K562 (cell line): ENCODE results near the gene DGCR8. TPM values are rescaled to one million over a fixed set of nuclear protein-coding genes. Genes with fewer than 3 reads are reported as not detected.

Experiments used
- ATAC-seq: fragments of 200-7000 bp; cut with Tn5 transposase; 3 replicates; pipeline ENCODE4 v1.9.1; 2020; ENCODE audit warnings: moderate library complexity
- BruUV-seq: library from RNA; stranded (reverse); fragments of 400-500 nt; replicated peaks from 2 replicates; lab custom pipeline; 2021; lab: Mats Ljungman, UMichigan
- CTCF ChIA-PET: fragments of 300-600 bp; formaldehyde crosslinking; extraction: SDS; loops from one replicate; lab custom pipeline; 2021; ENCODE audit warnings: low intra/inter-chr PET ratio; lab: Yijun Ruan, JAX
- POLR2A ChIA-PET: fragments of 300-600, 350-650 bp; sonication (Branson Sonifier 250); formaldehyde crosslinking; extraction: SDS; loops from one replicate; lab custom pipeline; 2021; ENCODE audit warnings: antibody characterized with exemption, inconsistent platforms; lab: Yijun Ruan, JAX
- DNase-seq, 4 experiments: peaks; one replicate each; pipeline versions ENCODE4 v3.0.0 to v3.0.0-alpha.2; 2011 to 2018; ENCODE audit warnings: low spot score in 3 of 4, mixed read lengths in 3 of 4; ENCODE audit errors: extremely low read depth in 1 of 4
- FAIRE-seq: peaks from 2 replicates; lab custom pipeline; 2011; peaks lifted over from hg19 to GRCh38; lab: Jason Lieb, UNC
- H2AFZ ChIP-seq: 2 replicates; pipeline ENCODE4 v1.6.0; 2011; ENCODE audit warnings: low read depth, low read length, control low read depth, inconsistent platforms
- H3K27ac ChIP-seq: fragments of 200-600 bp; 3 replicates; pipeline ENCODE4 v1.8.0; 2011; ENCODE audit warnings: low read depth, mild to moderate bottlenecking, control low read depth, inconsistent platforms, low read length, moderate library complexity, mixed read lengths; ENCODE audit errors: extremely low read depth
- H3K27me3 ChIP-seq, 2 experiments: fragments of 300-600 bp in 1 of 2; 2 replicates in 1 of 2; 3 replicates in 1 of 2; pipeline versions ENCODE4 v1.6.0 to v1.8.0; 2011; ENCODE audit warnings: inconsistent platforms in 2 of 2, low read length in 2 of 2, mild to moderate bottlenecking in 1 of 2, mixed read lengths in 1 of 2, moderate library complexity in 1 of 2; ENCODE audit not compliant: control insufficient read depth in 2 of 2, insufficient read depth in 2 of 2
- H3K36me3 ChIP-seq: fragments of 300-600 bp; 3 replicates; pipeline ENCODE4 v1.8.0; 2011; ENCODE audit warnings: mild to moderate bottlenecking, low read length, inconsistent platforms; ENCODE audit not compliant: control insufficient read depth, insufficient read depth
- H3K4me1 ChIP-seq, 2 experiments: fragments of 200-600 bp in 1 of 2; replicated peaks in 1 of 2; 2 replicates in 1 of 2; 3 replicates in 1 of 2; pipeline versions ENCODE4 v1.5.1 to v1.8.0; 2011; ENCODE audit warnings: inconsistent platforms in 2 of 2, low read length in 2 of 2, mild to moderate bottlenecking in 1 of 2, mixed read lengths in 1 of 2, moderate library complexity in 1 of 2; ENCODE audit not compliant: control insufficient read depth in 2 of 2, insufficient read depth in 2 of 2
- H3K4me2 ChIP-seq: 2 replicates; pipeline ENCODE4 v1.6.1; 2011; ENCODE audit warnings: low read length, control low read depth, inconsistent platforms, mixed read lengths; ENCODE audit not compliant: insufficient read depth
- H3K4me3 ChIP-seq: fragments of 200-600 bp; sonication (generic), shearing (Covaris generic); 2 replicates; pipeline ENCODE4 v1.5.1; 2016; ENCODE audit warnings: control low read depth, inconsistent platforms
- H3K79me2 ChIP-seq: fragments of 200-600 bp; 3 replicates; pipeline ENCODE4 v1.8.0; 2011; ENCODE audit warnings: low read length, inconsistent platforms; ENCODE audit not compliant: control insufficient read depth, insufficient read depth
- H3K9ac ChIP-seq, 2 experiments: 2 replicates each; pipeline versions ENCODE4 v1.6.0 to v1.6.1; 2011; ENCODE audit warnings: low read depth in 2 of 2, low read length in 2 of 2, control low read depth in 1 of 2, inconsistent platforms in 1 of 2, mild to moderate bottlenecking in 1 of 2, mixed read lengths in 1 of 2; ENCODE audit not compliant: insufficient read depth in 1 of 2
- H3K9me1 ChIP-seq: one replicate; pipeline ENCODE4 v1.6.0; 2011; ENCODE audit warnings: inconsistent platforms, mild to moderate bottlenecking, low read length, moderate library complexity; ENCODE audit not compliant: control insufficient read depth, insufficient read depth
- H3K9me3 ChIP-seq: replicated peaks from 2 replicates; pipeline ENCODE4 v1.5.1; 2011; ENCODE audit warnings: low read depth, low read length, inconsistent platforms; ENCODE audit not compliant: control insufficient read depth, insufficient read depth
- H4K20me1 ChIP-seq: replicated peaks from 2 replicates; pipeline ENCODE4 v1.6.1; 2011; ENCODE audit warnings: low read length, inconsistent platforms, mixed read lengths; ENCODE audit not compliant: control insufficient read depth, insufficient read depth
- CBFB ChIP-seq: sonication (generic); formaldehyde crosslinking; IDR thresholded peaks from 2 replicates; pipeline ENCODE4 v1.4.0; 2020; ENCODE audit warnings: mild to moderate bottlenecking, missing genetic modification reagents
- CHD2 ChIP-seq: IDR thresholded peaks from 2 replicates; pipeline ENCODE4 v1.6.1; 2011; ENCODE audit warnings: low read depth, low read length
- CREB1 ChIP-seq, 2 experiments: sonication (generic) in 1 of 2; formaldehyde crosslinking in 1 of 2; IDR thresholded peaks; 2 replicates each; pipeline versions ENCODE4 v1.6.1 to v1.8.0; 2012 to 2022; ENCODE audit warnings: inconsistent platforms in 1 of 2, mild to moderate bottlenecking in 1 of 2, missing genetic modification reagents in 1 of 2, moderate library complexity in 1 of 2
- DPF2 ChIP-seq: fragments of 450-650 bp; IDR thresholded peaks from 2 replicates; pipeline ENCODE4 v1.6.1; 2016
- FOXA3 ChIP-seq, 2 experiments: fragments of 450-650 bp in 1 of 2; sonication (generic) in 1 of 2; formaldehyde crosslinking; IDR thresholded peaks in 1 of 2; conservative IDR thresholded peaks in 1 of 2; 2 replicates each; pipeline versions ENCODE4 v1.4.0 to v1.8.0; 2020 to 2022; ENCODE audit warnings: mild to moderate bottlenecking in 2 of 2, missing genetic modification reagents in 1 of 2
- GATA2 ChIP-seq: sonication (generic); formaldehyde crosslinking; IDR thresholded peaks from 2 replicates; pipeline ENCODE4 v1.4.0; 2020; ENCODE audit warnings: mild to moderate bottlenecking, missing genetic modification reagents
- KAT2B ChIP-seq: IDR thresholded peaks from one replicate; pipeline ENCODE4 v1.6.1; 2012; ENCODE audit warnings: low read depth, mild to moderate bottlenecking, control low read depth, inconsistent platforms, low read length, moderate library complexity
- MYC ChIP-seq, 2 experiments: fragments of 250-450 bp in 1 of 2; sonication (Bioruptor Pico) in 1 of 2; IDR thresholded peaks; 2 replicates each; pipeline versions ENCODE4 v1.5.1 to v1.6.1; 2012 to 2021; ENCODE audit warnings: low read depth in 2 of 2, borderline replicate concordance in 1 of 2, improper control_type of control experiment in 1 of 2, low read length in 1 of 2, mild to moderate bottlenecking in 1 of 2, moderate library complexity in 1 of 2
- MYNN ChIP-seq, 2 experiments: sonication (generic); formaldehyde crosslinking in 1 of 2; IDR thresholded peaks; 2 replicates each; pipeline versions ENCODE4 v1.5.0 to v1.6.1; 2016 to 2020; ENCODE audit warnings: antibody characterized with exemption in 1 of 2, missing genetic modification reagents in 1 of 2
- PCBP1 ChIP-seq: fragments of 200-400 bp; formaldehyde crosslinking; IDR thresholded peaks from 2 replicates; pipeline ENCODE4 v1.6.1; 2018; ENCODE audit warnings: mild to moderate bottlenecking, low read depth, low read length; ENCODE audit not compliant: poor library complexity, severe bottlenecking
- PPARD ChIP-seq: fragments of 250-450 bp; sonication (Bioruptor Pico); IDR thresholded peaks from 2 replicates; pipeline ENCODE4 v1.8.0; 2022; ENCODE audit warnings: inconsistent platforms, mild to moderate bottlenecking, moderate library complexity
- RHOXF2B ChIP-seq: fragments of 250-450 bp; sonication (Bioruptor Pico); conservative IDR thresholded peaks from 2 replicates; pipeline ENCODE4 v1.5.1; 2021
- SUPT5H ChIP-seq: fragments of 450-650 bp; IDR thresholded peaks from 2 replicates; pipeline ENCODE4 v1.6.1; 2016
- ZNF408 ChIP-seq: fragments of 250-450 bp; sonication (Bioruptor Pico); IDR thresholded peaks from 2 replicates; pipeline ENCODE4 v1.4.0; 2020; ENCODE audit warnings: low read depth, mild to moderate bottlenecking, moderate library complexity
- ZNF76 ChIP-seq: fragments of 250-450 bp; sonication (Bioruptor Pico); IDR thresholded peaks from 2 replicates; pipeline ENCODE4 v1.4.0; 2020; ENCODE audit warnings: mild to moderate bottlenecking, moderate library complexity, borderline replicate concordance
- WGBS: fragments of 100-300 bp; shearing (Covaris generic); methylation state at CpG from one replicate; pipeline ENCODE4 v1.1.6; 2016; ENCODE audit warnings: low coverage, mixed read lengths; ENCODE audit not compliant: insufficient coverage; ENCODE audit errors: missing lambda C conversion rate; 5-methylcytosine and 5-hydroxymethylcytosine counted together
- in situ Hi-C: fragments of 300-500 bp; cut with MboI; formaldehyde crosslinking; loops from 4 replicates; pipeline ENCODE4 v1.15.0; 2018; ENCODE audit warnings: inconsistent platforms, mixed read lengths
- intact Hi-C: fragments of 100-400 bp; cut with micrococcal nuclease; formaldehyde crosslinking; loops from 2 replicates; pipeline ENCODE4 v1.14.2; 2022
- polyA plus RNA-seq, 8 experiments: library from polyadenylated mRNA; depleted of rRNA in 4 of 8; stranded (reverse) in 5 of 8; unstranded in 3 of 8; fragments of >200 nt; fragmentation: Nextera tagmentation in 2 of 8; fragmentation: Illumina TruSeq in 1 of 8; extraction: Ambion mirVana in 2 of 8; extraction: Trizol in 1 of 8; gene quantifications; 2 replicates each; pipeline versions ENCODE4 v1.2.1 to v1.2.3, GENCODE V29; 2011 to 2014; ENCODE audit warnings: inconsistent platforms in 1 of 8, missing spikeins in 1 of 8
- total RNA-seq, 7 experiments: library from RNA; depleted of rRNA in 6 of 7; stranded (reverse); fragments of >200 nt in 6 of 7; fragmentation: Illumina TruSeq in 2 of 7; extraction: Trizol in 2 of 7; gene quantifications; 2 replicates each; pipeline versions ENCODE4 v1.2.1 to v1.2.3, GENCODE V29; 2011 to 2021; ENCODE audit warnings: low replicate concordance in 1 of 7
- TF ChIP-seq, protein P1 (sequence below): fragments of 450-650 bp; IDR thresholded peaks from 2 replicates; pipeline ENCODE4 v1.6.1; 2016
- TF ChIP-seq, protein P2 (sequence below): conservative IDR thresholded peaks from 2 replicates; pipeline ENCODE4 v1.6.1; 2011; ENCODE audit warnings: low read depth, mild to moderate bottlenecking, low read length; ENCODE audit not compliant: control insufficient read depth
- TF ChIP-seq, protein P3 (sequence below), 2 experiments: fragments of 200-800 bp in 1 of 2; sonication (Bioruptor generic) in 1 of 2; sonication (generic) in 1 of 2; formaldehyde crosslinking in 1 of 2; IDR thresholded peaks in 1 of 2; conservative IDR thresholded peaks in 1 of 2; 2 replicates each; pipeline versions ENCODE4 v1.5.0 to v1.6.1; 2016 to 2020; ENCODE audit warnings: missing compliant biosample characterization in 1 of 2, missing genetic modification characterization in 1 of 2, missing genetic modification reagents in 1 of 2

Gene DGCR8
- total and polyA plus RNA-seq, 9 of the 15 experiments (the other 6 are each of a cell fraction or from before 2014, with no cell fraction given): 5.9 to 144 (median 80.1) TPM

DNA sequence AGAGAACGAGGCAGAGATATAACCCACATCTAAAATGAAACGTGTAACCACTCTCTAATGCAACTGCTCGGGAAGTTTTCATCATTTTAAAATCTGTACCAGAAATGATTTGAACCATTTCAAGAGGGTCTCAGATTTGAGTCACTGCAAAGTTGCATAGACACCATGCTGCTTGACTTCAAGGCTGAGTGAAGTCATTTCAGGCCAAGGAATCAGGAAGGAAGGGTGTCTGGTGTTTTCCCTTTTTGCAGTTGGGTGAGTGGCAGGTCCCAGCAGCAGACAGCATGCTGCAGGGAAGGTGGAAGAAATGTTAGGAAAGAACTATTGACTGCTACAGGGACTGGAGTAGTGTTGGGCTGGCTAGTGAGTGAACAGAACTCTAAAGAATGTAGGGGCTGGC lies 42.6 kb upstream of the DGCR8 start (continued):
- TF ChIP-seq CREB1 (IDR thresholded peaks at IDR 0.05) (no peak), CREB1 (CRISPR knock-in tag; IDR thresholded peaks at IDR 0.05) (no peak), SUPT5H (peak; percentile 10; the same call in 1 of the 2 replicates), ZNF408 (no peak), FOXA3 (CRISPR knock-in tag; conservative IDR thresholded peaks at IDR 0.05 in 1 of 2, IDR thresholded peaks at IDR 0.05 in 1 of 2) (no peak), GATA2 (CRISPR knock-in tag) (no peak), PCBP1 (no peak), ZNF76 (no peak), RHOXF2B (no peak)
- TF ChIP-seq, protein P1, sequence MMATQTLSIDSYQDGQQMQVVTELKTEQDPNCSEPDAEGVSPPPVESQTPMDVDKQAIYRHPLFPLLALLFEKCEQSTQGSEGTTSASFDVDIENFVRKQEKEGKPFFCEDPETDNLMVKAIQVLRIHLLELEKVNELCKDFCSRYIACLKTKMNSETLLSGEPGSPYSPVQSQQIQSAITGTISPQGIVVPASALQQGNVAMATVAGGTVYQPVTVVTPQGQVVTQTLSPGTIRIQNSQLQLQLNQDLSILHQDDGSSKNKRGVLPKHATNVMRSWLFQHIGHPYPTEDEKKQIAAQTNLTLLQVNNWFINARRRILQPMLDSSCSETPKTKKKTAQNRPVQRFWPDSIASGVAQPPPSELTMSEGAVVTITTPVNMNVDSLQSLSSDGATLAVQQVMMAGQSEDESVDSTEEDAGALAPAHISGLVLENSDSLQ: peak; percentile 53

DNA sequence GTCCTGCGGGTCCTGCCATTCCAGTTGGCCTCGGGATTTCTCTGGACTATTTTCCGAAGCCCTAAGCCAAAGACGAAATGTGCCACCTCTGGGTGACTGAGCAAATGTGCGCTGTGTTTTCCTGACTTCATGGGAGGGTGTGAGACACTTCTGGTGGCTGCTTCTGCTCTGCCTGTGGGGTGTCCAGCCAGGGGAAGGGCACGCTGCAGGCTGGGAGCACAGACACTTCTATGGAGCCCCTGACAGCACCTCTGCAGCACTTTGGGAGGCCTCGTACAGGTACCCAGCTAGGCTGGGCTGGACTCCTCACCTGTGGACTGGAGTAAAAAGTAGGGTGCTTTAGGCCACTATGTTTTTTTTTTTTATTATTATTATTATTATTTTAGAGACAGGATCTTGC lies 41.5 kb upstream of the DGCR8 start:
- Histone ChIP-seq H3K36me3 (peaks cover 75% of the 10 kb centered on the region), H3K4me2 (no peak overlapping the region), H3K9me3 (no peaks in the 10 kb centered on the region), H3K9ac (peak overlapping the region in 1 of 2 experiments; percentile 54; a peak in 1 of 4 replicates), H3K27me3 (no peaks in the 10 kb centered on the region), H3K4me1 (peaks cover 11 to 43% of the 10 kb centered on the region in 2 experiments; a peak in 4 of 5 replicates), H3K79me2 (peaks cover 24% of the 10 kb centered on the region), H3K27ac (no peak overlapping the region), H4K20me1 (peaks cover 40% of the 10 kb centered on the region), H3K9me1 (peaks cover 16% of the 10 kb centered on the region), H3K4me3 (no peak overlapping the region), H2AFZ (no peak overlapping the region)
- no peak for DNase-seq
- no peak for FAIRE-seq
- ATAC-seq: no peak
- BruUV-seq: no TSS peak
- in situ Hi-C loops (no loop called here), intact Hi-C loops (no loop called here)
- CTCF ChIA-PET: interaction anchor here (1.1 kb wide), 1 partner anchor 67 kb away, joined by 3 read pairs; no protein-coding TSS in a partner anchor
- POLR2A ChIA-PET: interaction anchor here (0.5 to 2.0 kb wide), 6 partner anchors 12 to 67 kb away, joined by 3 to 6 read pairs (median 4); no protein-coding TSS in a partner anchor
- 94% methylated on average over 7 of the region's 7 CpGs for WGBS
- TF ChIP-seq MYC (IDR thresholded peaks at IDR 0.05; ENCODE audit: low read depth, low read length): no peak; the same call in 1 of the 2 replicates
- TF ChIP-seq MYC (CRISPR knock-in tag; IDR thresholded peaks at IDR 0.05; ENCODE audit: borderline replicate concordance, low read depth): 0 out of 2 replicates have a peak, but pooled peaks have one; percentile 22
- no peak for TF ChIP-seq KAT2B
- no peak for TF ChIP-seq DPF2
- no peak for TF ChIP-seq MYNN (IDR thresholded peaks at IDR 0.05)
- TF ChIP-seq MYNN (CRISPR knock-in tag; IDR thresholded peaks at IDR 0.05): 0 out of 2 replicates have a peak, but pooled peaks have one; percentile 2
- no peak for TF ChIP-seq PPARD (CRISPR knock-in tag)
- TF ChIP-seq CHD2: no peak
- TF ChIP-seq, protein P2, sequence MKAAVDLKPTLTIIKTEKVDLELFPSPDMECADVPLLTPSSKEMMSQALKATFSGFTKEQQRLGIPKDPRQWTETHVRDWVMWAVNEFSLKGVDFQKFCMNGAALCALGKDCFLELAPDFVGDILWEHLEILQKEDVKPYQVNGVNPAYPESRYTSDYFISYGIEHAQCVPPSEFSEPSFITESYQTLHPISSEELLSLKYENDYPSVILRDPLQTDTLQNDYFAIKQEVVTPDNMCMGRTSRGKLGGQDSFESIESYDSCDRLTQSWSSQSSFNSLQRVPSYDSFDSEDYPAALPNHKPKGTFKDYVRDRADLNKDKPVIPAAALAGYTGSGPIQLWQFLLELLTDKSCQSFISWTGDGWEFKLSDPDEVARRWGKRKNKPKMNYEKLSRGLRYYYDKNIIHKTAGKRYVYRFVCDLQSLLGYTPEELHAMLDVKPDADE: 0 out of 2 replicates have a peak, but pooled peaks have one; percentile 29
- TF ChIP-seq CBFB (CRISPR knock-in tag): no peak
- TF ChIP-seq, protein P3, sequence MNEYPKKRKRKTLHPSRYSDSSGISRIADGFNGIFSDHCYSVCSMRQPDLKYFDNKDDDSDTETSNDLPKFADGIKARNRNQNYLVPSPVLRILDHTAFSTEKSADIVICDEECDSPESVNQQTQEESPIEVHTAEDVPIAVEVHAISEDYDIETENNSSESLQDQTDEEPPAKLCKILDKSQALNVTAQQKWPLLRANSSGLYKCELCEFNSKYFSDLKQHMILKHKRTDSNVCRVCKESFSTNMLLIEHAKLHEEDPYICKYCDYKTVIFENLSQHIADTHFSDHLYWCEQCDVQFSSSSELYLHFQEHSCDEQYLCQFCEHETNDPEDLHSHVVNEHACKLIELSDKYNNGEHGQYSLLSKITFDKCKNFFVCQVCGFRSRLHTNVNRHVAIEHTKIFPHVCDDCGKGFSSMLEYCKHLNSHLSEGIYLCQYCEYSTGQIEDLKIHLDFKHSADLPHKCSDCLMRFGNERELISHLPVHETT (CRISPR knock-in tag; conservative IDR thresholded peaks at IDR 0.05 in 1 of 2, IDR thresholded peaks at IDR 0.05 in 1 of 2): no peak
